ENCODE measurements around the gene ZSWIM5. TPM values are rescaled to one million over a fixed set of nuclear protein-coding genes. Genes with fewer than 3 reads are reported as not detected.
"Not testable (repeated sequence)": the region's sequence is repeated elsewhere in the genome, so short reads cannot be mapped to it uniquely, and the experiment has no call there.

The ZSWIM5 gene
- polyA plus RNA-seq, 12 donors, result 0.32 to 1.7 (median 0.57) TPM; not detected in 1

GRCh38 chr1:45003741-45004140 lies 202.7 kb downstream of the ZSWIM5 start:
- no peak for DNase-seq

GRCh38 chr1:45002650-45003645 lies 203.5 kb downstream of the ZSWIM5 start:
- no peak for DNase-seq

DNA sequence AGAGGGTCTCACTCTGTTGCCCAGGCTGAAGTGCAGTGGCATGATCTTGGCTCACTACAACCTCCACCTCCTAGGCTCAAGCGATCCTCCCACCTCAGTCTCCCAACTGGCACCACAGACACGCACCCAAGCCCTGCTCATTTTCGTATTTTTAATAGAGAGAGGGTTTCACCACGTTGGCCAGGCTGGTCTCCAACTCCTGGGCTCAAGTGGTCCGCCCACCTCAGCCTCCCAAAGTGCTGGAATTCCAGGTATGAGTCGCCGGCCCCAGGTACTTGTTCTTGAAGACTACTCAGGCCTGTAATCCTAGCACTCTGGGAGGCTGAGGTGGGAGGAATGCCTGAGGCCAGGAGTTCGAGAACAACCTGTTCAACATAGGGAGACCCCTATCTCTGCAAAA lies 204.8 kb downstream of the ZSWIM5 start:
- not testable (repeated sequence) for DNase-seq

DNA sequence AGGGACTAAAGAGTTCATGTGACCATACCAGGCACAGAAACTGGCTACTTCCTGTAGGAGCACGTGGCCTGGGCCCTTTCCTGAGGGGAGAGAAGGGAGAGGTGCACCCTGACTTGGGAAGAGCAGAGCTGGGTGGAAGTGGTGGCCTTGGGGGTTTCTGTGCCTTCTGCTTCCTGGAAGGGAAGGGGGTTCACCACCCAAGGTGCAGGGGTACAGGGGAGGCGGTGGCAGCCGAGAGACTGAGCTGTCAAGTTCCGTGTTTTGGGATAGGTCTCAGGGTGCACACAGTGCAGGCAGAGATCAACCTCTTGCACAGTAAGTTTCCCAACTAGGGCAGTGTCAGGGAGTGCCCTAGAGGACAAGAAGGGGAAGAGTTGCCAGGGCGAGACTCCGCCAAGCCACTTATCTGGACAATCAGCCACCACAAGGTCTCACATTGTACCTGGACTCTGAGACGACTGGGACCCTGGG lies 205.4 kb downstream of the ZSWIM5 start:
- DNase-seq, result no peak

GRCh38 chr1:44999232-44999631 lies 207.2 kb downstream of the ZSWIM5 start:
- DNase-seq, result no peak

- DNase-seq, result no peak
These were observed 210.8 kb downstream of the ZSWIM5 start for GRCh38 chr1:44995467-44996238.

DNA sequence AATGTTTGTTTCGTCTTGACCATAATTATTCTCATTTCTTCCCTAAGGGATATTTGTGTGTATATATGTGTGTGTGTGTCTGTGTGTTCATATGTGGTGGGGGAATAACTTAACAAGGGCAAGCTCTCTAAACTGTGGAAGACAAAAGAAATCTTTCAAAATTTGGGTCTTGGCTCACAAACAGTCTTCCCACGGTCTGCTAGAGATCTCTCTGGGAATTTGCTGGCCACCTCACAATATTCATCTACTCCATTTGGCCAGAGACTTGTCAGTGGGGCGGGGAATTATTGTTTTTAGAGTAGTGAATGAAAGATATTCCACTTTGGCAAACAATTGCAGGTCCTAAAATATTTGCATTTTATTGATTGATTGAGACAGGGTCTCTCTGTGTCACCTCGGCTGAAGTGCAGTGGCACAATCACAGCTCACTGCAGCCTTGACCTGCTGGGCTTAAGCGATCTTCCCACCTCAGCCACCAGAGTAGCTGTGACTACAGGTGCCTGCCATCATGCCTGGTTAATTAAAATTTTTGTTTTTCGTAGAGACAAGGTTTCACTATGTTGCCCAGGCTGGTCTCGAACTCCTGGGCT lies 212.0 kb downstream of the ZSWIM5 start:
- DNase-seq, result peak; percentile 36

GRCh38 chr1:44988531-44989156 lies 217.8 kb downstream of the ZSWIM5 start:
- no peak for DNase-seq

DNA sequence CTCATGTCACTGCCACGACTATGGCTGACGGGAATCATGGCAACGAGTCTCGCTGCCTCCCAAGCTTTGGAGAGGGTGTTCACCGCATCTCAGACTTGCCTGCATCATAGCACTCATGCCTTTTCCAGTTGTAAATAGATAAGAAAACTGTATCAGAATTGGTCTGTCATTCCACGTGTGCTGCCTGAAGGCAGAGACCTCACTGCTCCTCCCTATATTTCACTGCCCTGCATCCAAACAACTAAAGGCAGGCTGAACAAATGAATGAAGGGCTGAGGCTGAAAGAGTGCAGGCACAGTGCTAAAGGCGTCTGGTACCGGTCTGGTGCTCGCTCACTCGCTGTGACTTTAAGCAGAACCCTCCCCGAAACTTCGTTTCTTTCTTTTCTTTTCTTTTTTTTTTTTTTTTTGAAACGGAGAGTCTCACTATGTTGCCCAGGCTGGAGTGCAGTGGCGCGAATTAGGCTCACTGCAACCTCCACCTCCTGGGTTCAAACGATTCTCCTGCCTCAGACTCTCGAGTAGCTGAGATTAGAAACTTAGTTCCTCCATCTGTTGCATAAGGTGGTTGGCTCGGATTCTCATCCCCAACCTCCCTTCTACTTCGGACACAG lies 220.6 kb downstream of the ZSWIM5 start:
- no peak for DNase-seq

- not testable (repeated sequence) for DNase-seq
These were observed 229.0 kb downstream of the ZSWIM5 start for GRCh38 chr1:44977372-44977771.

- no peak for DNase-seq
These were observed 230.2 kb downstream of the ZSWIM5 start for GRCh38 chr1:44976252-44976651.

GRCh38 chr1:44973645-44974044 lies 232.8 kb downstream of the ZSWIM5 start:
- DNase-seq, result no peak

GRCh38 chr1:44970317-44970716 lies 236.1 kb downstream of the ZSWIM5 start:
- no peak for DNase-seq

Other genes starting within 250 kb of the ZSWIM5 start
- 10 to 100 TPM in 11 of 12 donors, not detected in 1; 10.2 to 31.2 (median 28.1) TPM for gene EIF2B3, start 220.0 kb downstream of the ZSWIM5 start, polyA plus RNA-seq (ENCODE audit: insufficient read length in 12 of 12)
- gene HECTD3, start 195.3 kb downstream of the ZSWIM5 start, polyA plus RNA-seq (ENCODE audit: insufficient read length in 12 of 12), result 10 to 100 TPM in 11 of 12 donors, not detected in 1; 26.0 to 39.4 (median 30.5) TPM
- 100 to 1,000 TPM in 1 of 12 donors, 10 to 100 TPM in 10, not detected in 1; 61.9 to 145 (median 74.9) TPM for gene UROD, start 194.4 kb downstream of the ZSWIM5 start, polyA plus RNA-seq (ENCODE audit: insufficient read length in 12 of 12)
- 1 to 10 TPM in 10 of 12 donors, not detected in 2; 1.0 to 2.2 (median 1.6) TPM for gene HPDL, start 120.3 kb upstream of the ZSWIM5 start, polyA plus RNA-seq (ENCODE audit: insufficient read length in 12 of 12)
- gene TOE1, start 133.6 kb upstream of the ZSWIM5 start, polyA plus RNA-seq (ENCODE audit: insufficient read length in 12 of 12), result 10 to 100 TPM in 1 of 12 donors, 1 to 10 TPM in 10, not detected in 1; 5.5 to 10.5 (median 7.0) TPM
- gene MUTYH, start 133.8 kb upstream of the ZSWIM5 start, polyA plus RNA-seq (ENCODE audit: insufficient read length in 12 of 12), result 10 to 100 TPM in 11 of 12 donors, not detected in 1; 10.6 to 33.8 (median 15.2) TPM

Measured in muscle of arm (tissue), 12 donors.